ENCODE results near the gene TAOK3.

- TF ChIP-seq, protein P1, sequence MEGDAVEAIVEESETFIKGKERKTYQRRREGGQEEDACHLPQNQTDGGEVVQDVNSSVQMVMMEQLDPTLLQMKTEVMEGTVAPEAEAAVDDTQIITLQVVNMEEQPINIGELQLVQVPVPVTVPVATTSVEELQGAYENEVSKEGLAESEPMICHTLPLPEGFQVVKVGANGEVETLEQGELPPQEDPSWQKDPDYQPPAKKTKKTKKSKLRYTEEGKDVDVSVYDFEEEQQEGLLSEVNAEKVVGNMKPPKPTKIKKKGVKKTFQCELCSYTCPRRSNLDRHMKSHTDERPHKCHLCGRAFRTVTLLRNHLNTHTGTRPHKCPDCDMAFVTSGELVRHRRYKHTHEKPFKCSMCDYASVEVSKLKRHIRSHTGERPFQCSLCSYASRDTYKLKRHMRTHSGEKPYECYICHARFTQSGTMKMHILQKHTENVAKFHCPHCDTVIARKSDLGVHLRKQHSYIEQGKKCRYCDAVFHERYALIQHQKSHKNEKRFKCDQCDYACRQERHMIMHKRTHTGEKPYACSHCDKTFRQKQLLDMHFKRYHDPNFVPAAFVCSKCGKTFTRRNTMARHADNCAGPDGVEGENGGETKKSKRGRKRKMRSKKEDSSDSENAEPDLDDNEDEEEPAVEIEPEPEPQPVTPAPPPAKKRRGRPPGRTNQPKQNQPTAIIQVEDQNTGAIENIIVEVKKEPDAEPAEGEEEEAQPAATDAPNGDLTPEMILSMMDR (IDR thresholded peaks at IDR 0.05), result no peak
- TF ChIP-seq POLR2AphosphoS5 (IDR thresholded peaks at IDR 0.05), result no peak
- no peak for TF ChIP-seq POLR2A (IDR thresholded peaks at IDR 0.05)
These were observed 236.1 kb downstream of the TAOK3 start for GRCh38 chr12:118136559-118137003.

All from prostate gland (tissue), 2 donors.